Astrocyte (in vitro differentiated cells and primary cell): ENCODE data around the gene MLNR. TPM values are rescaled to one million over a fixed set of nuclear protein-coding genes. Genes with fewer than 3 reads are reported as not detected.
A peak's percentile ranks its signal among the peaks of the same experiment; 100 is the strongest.

ENCODE experiments used
- DNase-seq: peaks from one replicate; pipeline ENCODE4 v3.0.0-alpha.2; 2010; ENCODE audit warnings: low read depth
- FAIRE-seq: peaks from 2 replicates; lab custom pipeline; 2011; peaks lifted over from hg19 to GRCh38; lab: Jason Lieb, UNC
- H2AFZ ChIP-seq: 2 replicates; pipeline ENCODE4 v1.6.0; 2012; ENCODE audit warnings: low read depth, low read length, inconsistent platforms
- H3K27ac ChIP-seq: 2 replicates; pipeline ENCODE4 v1.5.1; 2011; ENCODE audit warnings: low read depth, low read length, inconsistent platforms
- H3K27me3 ChIP-seq: 2 replicates; pipeline ENCODE4 v1.6.0; 2011; ENCODE audit warnings: low read length, inconsistent platforms; ENCODE audit not compliant: insufficient read depth
- H3K36me3 ChIP-seq: 2 replicates; pipeline ENCODE4 v1.5.1; 2011; ENCODE audit warnings: low read length, inconsistent platforms; ENCODE audit not compliant: insufficient read depth
- H3K4me1 ChIP-seq: 2 replicates; pipeline ENCODE4 v1.5.1; 2011; ENCODE audit warnings: low read length, inconsistent platforms; ENCODE audit not compliant: insufficient read depth
- H3K4me2 ChIP-seq: 2 replicates; pipeline ENCODE4 v1.6.0; 2012; ENCODE audit warnings: low read length, inconsistent platforms
- H3K4me3 ChIP-seq: 2 replicates; pipeline ENCODE4 v1.5.1; 2011; ENCODE audit warnings: low read depth, mild to moderate bottlenecking, low read length, inconsistent platforms; ENCODE audit not compliant: insufficient read depth
- H3K79me2 ChIP-seq: 2 replicates; pipeline ENCODE4 v1.6.0; 2012; ENCODE audit warnings: mild to moderate bottlenecking, low read length, inconsistent platforms; ENCODE audit not compliant: insufficient read depth
- H3K9ac ChIP-seq: 2 replicates; pipeline ENCODE4 v1.6.0; 2012; ENCODE audit warnings: mild to moderate bottlenecking, low read length, inconsistent platforms
- H3K9me3 ChIP-seq: 2 replicates; pipeline ENCODE4 v1.5.1; 2012; ENCODE audit warnings: low read depth, mild to moderate bottlenecking, low read length, inconsistent platforms; ENCODE audit not compliant: insufficient read depth
- H4K20me1 ChIP-seq: 2 replicates; pipeline ENCODE4 v1.6.0; 2012; ENCODE audit warnings: low read length, inconsistent platforms; ENCODE audit not compliant: insufficient read depth
- H3K27ac Mint-ChIP-seq: one replicate; pipeline ENCODE4 v1.8.0; 2021; ENCODE audit warnings: mild to moderate bottlenecking, mixed read lengths; ENCODE audit not compliant: unreplicated experiment
- H3K27me3 Mint-ChIP-seq: one replicate; pipeline ENCODE4 v1.8.0; 2021; ENCODE audit warnings: low read depth, mixed read lengths; ENCODE audit not compliant: unreplicated experiment
- H3K36me3 Mint-ChIP-seq: one replicate; pipeline ENCODE4 v1.8.0; 2021; ENCODE audit warnings: low read depth, mixed read lengths; ENCODE audit not compliant: unreplicated experiment
- H3K4me1 Mint-ChIP-seq: one replicate; pipeline ENCODE4 v1.8.0; 2021; ENCODE audit warnings: low read depth, mixed read lengths; ENCODE audit not compliant: unreplicated experiment
- H3K4me3 Mint-ChIP-seq: one replicate; pipeline ENCODE4 v1.8.0; 2021; ENCODE audit warnings: mild to moderate bottlenecking, moderate library complexity, mixed read lengths; ENCODE audit not compliant: unreplicated experiment
- H3K9me3 Mint-ChIP-seq: one replicate; pipeline ENCODE4 v1.8.0; 2021; ENCODE audit warnings: mild to moderate bottlenecking, mixed read lengths; ENCODE audit not compliant: unreplicated experiment
- CTCF ChIP-seq: IDR thresholded peaks from 2 replicates; pipeline ENCODE4 v1.5.1; 2011; ENCODE audit warnings: low read depth, mild to moderate bottlenecking, inconsistent platforms, low read length, moderate library complexity; ENCODE audit not compliant: insufficient read depth
- EZH2 ChIP-seq: IDR thresholded peaks from 2 replicates; pipeline ENCODE4 v1.6.1; 2012; ENCODE audit warnings: mild to moderate bottlenecking, low read length, inconsistent platforms; ENCODE audit not compliant: insufficient read depth
- total RNA-seq: library from RNA; stranded (reverse); gene quantifications from 2 replicates; pipeline ENCODE4 v1.2.1, GENCODE V29; 2021

MLNR gene
- total RNA-seq, 1 donor from 2014 or later: not detected

DNA sequence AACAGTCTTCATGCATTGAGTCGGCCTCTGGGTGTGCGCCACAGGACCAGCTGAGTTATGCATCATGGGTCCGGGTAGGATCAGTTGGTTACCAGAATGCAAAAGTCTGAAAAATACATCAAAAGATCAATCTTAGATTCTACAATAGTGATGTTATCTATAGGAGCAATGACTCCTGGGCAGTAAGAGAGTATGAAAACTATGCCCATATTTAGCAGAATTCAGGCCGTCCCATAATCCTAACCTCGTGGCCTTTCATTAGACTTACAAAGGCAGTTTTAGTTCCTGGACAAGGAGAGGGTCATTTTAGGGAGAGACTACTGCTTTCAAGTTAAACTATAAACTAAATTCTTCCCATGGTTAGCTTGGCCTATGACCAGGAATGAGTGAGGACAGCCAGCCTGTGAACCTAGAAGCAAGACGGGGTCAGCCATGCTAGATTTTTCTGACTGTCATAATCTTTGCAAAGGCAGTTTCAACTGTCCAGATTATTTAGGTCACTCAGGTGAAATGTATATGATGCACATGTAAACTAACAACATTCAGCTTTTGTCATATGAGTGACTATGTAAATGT lies 15.8 kb downstream of the MLNR start:
- no peaks in the 10 kb centered on the region for H4K20me1 ChIP-seq
- H3K27me3 Mint-ChIP-seq: no peaks in the 10 kb centered on the region
- no peaks in the 10 kb centered on the region for H3K79me2 ChIP-seq
- H3K4me1 Mint-ChIP-seq: peaks cover 7% of the 10 kb centered on the region
- no peak overlapping the region for H3K4me2 ChIP-seq
- H3K4me1 ChIP-seq: no peaks in the 10 kb centered on the region
- no peak overlapping the region for H3K27ac Mint-ChIP-seq
- H3K9ac ChIP-seq: no peak overlapping the region
- TF ChIP-seq EZH2 (no peak), CTCF (no peak)
- no peak for DNase-seq
- no peak overlapping the region for H3K27ac ChIP-seq
- H3K9me3 Mint-ChIP-seq: no peaks in the 10 kb centered on the region
- no peaks in the 10 kb centered on the region for H3K9me3 ChIP-seq
- no peak overlapping the region for H2AFZ ChIP-seq
- H3K36me3 Mint-ChIP-seq: no peaks in the 10 kb centered on the region
- H3K27me3 ChIP-seq: peaks cover 3% of the 10 kb centered on the region
- H3K4me3 ChIP-seq: no peak overlapping the region
- H3K4me3 Mint-ChIP-seq: no peak overlapping the region
- H3K36me3 ChIP-seq: no peaks in the 10 kb centered on the region
- no peak for FAIRE-seq

DNA sequence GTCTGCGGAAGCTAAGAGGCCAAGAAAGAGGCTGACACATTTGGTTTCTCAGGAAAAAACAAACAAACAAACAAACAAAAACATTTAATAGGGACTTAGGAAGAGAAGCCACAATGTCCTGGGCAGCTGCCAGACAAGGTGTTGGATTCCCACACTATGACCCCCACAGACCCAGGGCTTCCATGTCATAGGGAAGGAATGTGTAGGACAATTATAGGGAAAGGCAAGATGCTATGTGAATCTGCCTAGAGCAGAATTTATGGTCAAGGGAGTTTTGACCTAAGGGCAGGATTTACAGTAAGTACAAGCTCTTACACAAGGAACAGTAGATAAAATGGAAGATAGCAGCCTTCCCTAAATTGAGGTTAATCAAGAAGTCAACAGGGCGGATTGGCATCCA lies 18.5 kb downstream of the MLNR start:
- no peak overlapping the region for H3K4me3 Mint-ChIP-seq
- peaks cover 3% of the 10 kb centered on the region for H3K27me3 ChIP-seq
- peaks cover 3% of the 10 kb centered on the region for H3K9me3 Mint-ChIP-seq
- FAIRE-seq: no peak
- DNase-seq: no peak
- no peaks in the 10 kb centered on the region for H4K20me1 ChIP-seq
- H3K4me3 ChIP-seq: no peak overlapping the region
- TF ChIP-seq EZH2 (no peak), CTCF (no peak)
- H2AFZ ChIP-seq: no peak overlapping the region
- H3K36me3 Mint-ChIP-seq: no peaks in the 10 kb centered on the region
- no peaks in the 10 kb centered on the region for H3K36me3 ChIP-seq
- H3K4me1 ChIP-seq: no peaks in the 10 kb centered on the region
- no peaks in the 10 kb centered on the region for H3K79me2 ChIP-seq
- H3K4me2 ChIP-seq: no peak overlapping the region
- H3K27me3 Mint-ChIP-seq: no peaks in the 10 kb centered on the region
- no peak overlapping the region for H3K9ac ChIP-seq
- H3K4me1 Mint-ChIP-seq: peaks cover 7% of the 10 kb centered on the region
- no peak overlapping the region for H3K27ac Mint-ChIP-seq
- no peaks in the 10 kb centered on the region for H3K9me3 ChIP-seq
- no peak overlapping the region for H3K27ac ChIP-seq

GRCh38 chr13:49240017-49240416 lies 19.9 kb downstream of the MLNR start:
- Mint-ChIP-seq H3K4me3 (no peak overlapping the region), H3K27me3 (no peaks in the 10 kb centered on the region), H3K36me3 (no peaks in the 10 kb centered on the region), H3K4me1 (peaks cover 18% of the 10 kb centered on the region), H3K9me3 (peaks cover 3% of the 10 kb centered on the region), H3K27ac (no peak overlapping the region)
- no peaks in the 10 kb centered on the region for H3K36me3 ChIP-seq
- H2AFZ ChIP-seq: no peak overlapping the region
- no peak overlapping the region for H3K4me3 ChIP-seq
- no peaks in the 10 kb centered on the region for H4K20me1 ChIP-seq
- no peaks in the 10 kb centered on the region for H3K27me3 ChIP-seq
- no peak overlapping the region for H3K4me2 ChIP-seq
- no peak overlapping the region for H3K27ac ChIP-seq
- H3K9me3 ChIP-seq: no peaks in the 10 kb centered on the region
- FAIRE-seq (no peak), DNase-seq (peak; percentile 23)
- TF ChIP-seq EZH2 (no peak), CTCF (peak; percentile 62)
- no peaks in the 10 kb centered on the region for H3K79me2 ChIP-seq
- H3K4me1 ChIP-seq: no peaks in the 10 kb centered on the region
- H3K9ac ChIP-seq: no peak overlapping the region
